ENCODE results near the gene PRRC2C. TPM values are rescaled to one million over a fixed set of nuclear protein-coding genes. Genes with fewer than 3 reads are reported as not detected.
A peak's percentile ranks its signal among the peaks of the same experiment; 100 is the strongest.
"Not testable (repeated sequence)": the region's sequence is repeated elsewhere in the genome, so short reads cannot be mapped to it uniquely, and the experiment has no call there.

The PRRC2C gene
- 61.1 TPM for polyA plus RNA-seq (2013, experiment 1 of 2; ENCODE audit: insufficient read length)
- 67.3 TPM for polyA plus RNA-seq (2013, experiment 2 of 2; ENCODE audit: insufficient read length)

GRCh38 chr1:171485375-171486047 is at the start of gene PRRC2C:
Gene PRRC2C (plus strand): TSS chr1:171485530. CDS start chr1:171512089, 26,559 bp downstream.
- DNase-seq: peak; percentile 98

- DNase-seq: peak; percentile 95
Observed at GRCh38 chr1:171438441-171438840, 46.9 kb upstream of the PRRC2C start.

- DNase-seq: not testable (repeated sequence)
Observed at GRCh38 chr1:171440201-171440600, 45.1 kb upstream of the PRRC2C start.

- peak; percentile 70 for DNase-seq
Observed at GRCh38 chr1:171441278-171441895, 43.9 kb upstream of the PRRC2C start.

- peak; percentile 71 for DNase-seq
Observed at GRCh38 chr1:171446386-171446785, 38.9 kb upstream of the PRRC2C start.

- no peak for DNase-seq
Observed at GRCh38 chr1:171455967-171456366, 29.4 kb upstream of the PRRC2C start.

- no peak for DNase-seq
Observed at GRCh38 chr1:171457412-171457811, 27.9 kb upstream of the PRRC2C start.

GRCh38 chr1:171460018-171460620 is 25.2 kb upstream of the PRRC2C start:
- DNase-seq: no peak

- no peak for DNase-seq
Observed at GRCh38 chr1:171467626-171468025, 17.7 kb upstream of the PRRC2C start.

GRCh38 chr1:171468120-171468750 is 17.1 kb upstream of the PRRC2C start:
- peak; percentile 48 for DNase-seq

- DNase-seq: no peak
Observed at GRCh38 chr1:171470726-171471125, 14.6 kb upstream of the PRRC2C start.

- no peak for DNase-seq
Observed at GRCh38 chr1:171472183-171472647, 13.1 kb upstream of the PRRC2C start.

GRCh38 chr1:171476829-171477228 is 8.5 kb upstream of the PRRC2C start:
- DNase-seq: no peak

- DNase-seq: no peak
Observed at GRCh38 chr1:171477804-171478203, 7.5 kb upstream of the PRRC2C start.

- no peak for DNase-seq
Observed at GRCh38 chr1:171480035-171480434, 5.3 kb upstream of the PRRC2C start.

GRCh38 chr1:171484760-171485374 is 463 bp upstream of the PRRC2C start:
- no peak for DNase-seq

- DNase-seq: peak; percentile 60
Observed at GRCh38 chr1:171486048-171486519, 754 bp downstream of the PRRC2C start.

- no peak for DNase-seq
Observed at GRCh38 chr1:171487038-171487437, 1.7 kb downstream of the PRRC2C start.

GRCh38 chr1:171488190-171488929 is 3.0 kb downstream of the PRRC2C start:
- DNase-seq: no peak

GRCh38 chr1:171494076-171494475 is 8.7 kb downstream of the PRRC2C start:
- no peak for DNase-seq

- no peak for DNase-seq
Observed at GRCh38 chr1:171495444-171495843, 10.1 kb downstream of the PRRC2C start.

GRCh38 chr1:171500304-171500703 is 15.0 kb downstream of the PRRC2C start:
- no peak for DNase-seq

All from fibroblast of skin of scalp (primary cell).